WI38 (cell line): Measurements from ENCODE around the gene JDP2.

Experiments used
- H3K4me3 ChIP-seq: 2 replicates; pipeline ENCODE4 v1.5.1; 2011; ENCODE audit warnings: low read depth, mild to moderate bottlenecking, control low read depth, low read length
- TF ChIP-seq, protein P1 (sequence below): IDR thresholded peaks from 2 replicates; pipeline ENCODE4 v1.5.1; 2012; ENCODE audit warnings: low read depth, mild to moderate bottlenecking, control low read depth, low read length

JDP2 gene

DNA sequence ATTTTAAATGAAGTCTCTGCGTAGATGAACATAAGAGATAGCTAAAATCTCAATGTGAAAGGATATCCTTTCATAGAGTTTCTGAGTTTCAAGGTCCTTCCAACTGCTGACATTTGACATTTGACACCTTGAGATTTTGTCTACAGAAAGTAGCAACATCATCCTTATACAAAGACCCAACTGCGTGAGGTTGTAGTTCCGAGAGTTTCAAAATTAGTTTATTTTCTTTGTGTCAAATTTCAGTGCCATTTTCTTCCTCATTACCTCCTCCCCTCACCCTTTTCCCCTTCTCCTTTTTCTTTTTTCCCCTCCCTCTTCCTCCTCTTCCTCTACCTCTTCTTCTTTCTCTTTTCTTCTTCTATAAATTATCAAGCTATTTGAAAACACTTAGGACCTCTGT, 67.6 kb downstream of the JDP2 start:
- TF ChIP-seq, protein P1, sequence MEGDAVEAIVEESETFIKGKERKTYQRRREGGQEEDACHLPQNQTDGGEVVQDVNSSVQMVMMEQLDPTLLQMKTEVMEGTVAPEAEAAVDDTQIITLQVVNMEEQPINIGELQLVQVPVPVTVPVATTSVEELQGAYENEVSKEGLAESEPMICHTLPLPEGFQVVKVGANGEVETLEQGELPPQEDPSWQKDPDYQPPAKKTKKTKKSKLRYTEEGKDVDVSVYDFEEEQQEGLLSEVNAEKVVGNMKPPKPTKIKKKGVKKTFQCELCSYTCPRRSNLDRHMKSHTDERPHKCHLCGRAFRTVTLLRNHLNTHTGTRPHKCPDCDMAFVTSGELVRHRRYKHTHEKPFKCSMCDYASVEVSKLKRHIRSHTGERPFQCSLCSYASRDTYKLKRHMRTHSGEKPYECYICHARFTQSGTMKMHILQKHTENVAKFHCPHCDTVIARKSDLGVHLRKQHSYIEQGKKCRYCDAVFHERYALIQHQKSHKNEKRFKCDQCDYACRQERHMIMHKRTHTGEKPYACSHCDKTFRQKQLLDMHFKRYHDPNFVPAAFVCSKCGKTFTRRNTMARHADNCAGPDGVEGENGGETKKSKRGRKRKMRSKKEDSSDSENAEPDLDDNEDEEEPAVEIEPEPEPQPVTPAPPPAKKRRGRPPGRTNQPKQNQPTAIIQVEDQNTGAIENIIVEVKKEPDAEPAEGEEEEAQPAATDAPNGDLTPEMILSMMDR = no peak
- no peak overlapping the region for H3K4me3 ChIP-seq

DNA sequence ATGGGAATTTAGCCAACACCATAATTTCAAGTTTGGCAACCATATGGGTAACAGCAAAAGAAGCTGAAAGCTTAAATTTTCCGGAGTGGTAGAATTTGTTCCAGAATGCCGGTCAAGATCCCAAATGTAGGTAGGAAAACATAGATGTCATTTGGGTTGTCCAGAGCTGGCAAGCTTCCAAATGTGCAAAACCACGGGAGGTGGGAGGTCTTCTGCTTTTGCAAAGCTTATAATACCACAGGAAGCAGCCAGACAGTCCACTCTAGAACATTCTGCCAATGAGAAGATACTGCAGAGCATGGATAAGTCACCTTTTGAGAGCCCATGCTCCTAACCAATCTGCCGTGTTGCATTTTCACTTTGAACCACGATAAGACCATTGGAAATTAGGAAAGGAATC, 68.1 kb downstream of the JDP2 start:
- no peak overlapping the region for H3K4me3 ChIP-seq
- TF ChIP-seq, protein P1 = no peak

DNA sequence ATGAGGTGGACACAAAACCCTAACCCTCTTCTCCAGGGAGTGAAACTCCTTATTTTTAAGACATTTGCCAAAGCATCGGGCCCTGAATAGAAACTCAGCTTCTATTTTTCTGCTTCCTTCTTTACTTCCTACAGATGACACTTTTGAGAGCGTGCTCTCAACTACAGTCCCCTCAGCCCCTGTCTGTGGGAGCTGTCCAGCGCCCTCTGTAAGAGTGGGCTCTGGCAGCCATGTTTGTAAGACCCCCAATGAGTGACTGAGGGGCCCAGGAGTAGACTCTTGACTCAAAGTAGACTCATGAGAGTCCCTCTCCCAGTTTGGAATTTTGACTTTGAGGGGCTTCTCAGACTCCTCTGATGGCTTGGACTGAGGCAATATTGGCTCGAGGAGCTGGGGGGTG, 68.9 kb downstream of the JDP2 start:
- no peak overlapping the region for H3K4me3 ChIP-seq
- TF ChIP-seq, protein P1 = no peak

DNA sequence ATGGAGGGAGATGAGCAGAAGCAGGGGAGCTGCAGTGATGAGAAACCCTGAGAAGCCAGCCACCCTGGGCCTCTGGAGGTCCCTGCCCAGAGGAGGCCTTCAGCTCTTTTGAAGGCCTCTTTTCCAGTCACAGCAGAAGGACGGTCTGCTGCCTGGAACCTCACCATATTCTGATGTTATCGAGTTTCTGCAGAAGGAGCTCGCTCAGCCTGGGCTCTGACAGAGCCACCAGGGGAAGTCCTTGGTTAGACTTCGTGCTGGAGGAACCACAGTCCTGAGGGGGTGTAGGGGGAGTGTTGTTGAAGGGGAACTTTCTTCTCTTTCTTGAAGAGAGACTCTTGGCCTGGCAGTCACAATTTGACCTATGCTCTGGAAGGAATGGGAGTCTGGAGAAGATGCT, 69.4 kb downstream of the JDP2 start:
- H3K4me3 ChIP-seq = no peak overlapping the region
- TF ChIP-seq, protein P1 = no peak

DNA sequence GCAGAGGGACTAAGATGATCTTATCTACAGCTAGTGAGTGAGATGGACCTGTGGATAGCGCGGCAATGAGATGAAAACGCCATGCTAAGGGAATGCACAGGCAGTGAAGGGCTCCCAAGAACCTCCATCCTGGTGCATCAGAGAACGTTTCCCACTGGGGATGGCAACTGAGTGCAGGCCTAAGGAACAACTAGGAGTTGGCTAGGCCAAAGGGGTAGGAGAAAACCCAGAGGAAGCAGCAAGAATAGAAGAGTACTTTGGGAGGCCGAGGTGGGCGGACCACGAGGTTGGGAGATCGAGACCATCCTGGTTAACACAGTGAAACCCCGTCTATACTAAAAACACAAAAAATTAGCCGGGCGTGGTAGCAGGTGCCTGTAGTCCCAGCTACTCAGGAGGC, 69.9 kb downstream of the JDP2 start:
- TF ChIP-seq, protein P1 = no peak
- no peak overlapping the region for H3K4me3 ChIP-seq

DNA sequence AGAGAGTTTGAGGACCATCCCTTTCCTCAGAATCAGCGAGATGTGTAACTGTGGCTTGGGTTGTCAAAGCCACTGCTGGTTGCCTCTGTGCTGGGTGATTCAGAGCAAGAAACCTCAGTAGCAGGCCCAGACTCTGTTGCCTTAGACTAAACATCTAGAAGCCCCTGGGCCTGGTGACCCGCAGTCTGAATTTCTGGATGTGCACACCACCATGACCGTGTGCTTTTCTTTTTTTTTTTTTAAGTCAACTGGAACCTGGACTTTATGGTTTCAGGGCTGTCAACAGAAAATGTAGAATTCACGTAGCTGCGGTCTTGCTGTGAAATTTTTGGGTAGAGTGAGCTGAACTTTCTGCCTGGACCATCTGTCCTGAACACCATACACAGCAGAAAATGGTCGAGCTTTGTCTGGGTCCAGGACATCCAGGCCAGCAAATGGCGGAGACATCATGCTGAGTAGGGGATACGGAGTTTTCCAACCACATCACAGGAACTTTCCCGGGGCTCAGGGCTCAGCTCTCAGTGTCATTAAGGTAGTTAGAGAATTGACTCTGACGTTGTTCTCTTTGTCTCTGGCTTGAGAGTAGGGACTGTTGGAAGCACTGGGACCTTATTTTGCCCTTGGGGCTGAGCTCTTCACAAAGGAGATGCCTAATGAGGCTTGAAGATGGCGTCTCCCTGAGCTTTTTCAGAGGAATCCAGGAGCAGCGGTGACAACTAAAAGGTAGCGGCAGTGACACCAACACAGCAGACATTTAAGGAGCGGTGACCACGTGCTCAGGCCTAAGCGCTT, 71.5 kb downstream of the JDP2 start:
- TF ChIP-seq, protein P1 = no peak
- no peak overlapping the region for H3K4me3 ChIP-seq

DNA sequence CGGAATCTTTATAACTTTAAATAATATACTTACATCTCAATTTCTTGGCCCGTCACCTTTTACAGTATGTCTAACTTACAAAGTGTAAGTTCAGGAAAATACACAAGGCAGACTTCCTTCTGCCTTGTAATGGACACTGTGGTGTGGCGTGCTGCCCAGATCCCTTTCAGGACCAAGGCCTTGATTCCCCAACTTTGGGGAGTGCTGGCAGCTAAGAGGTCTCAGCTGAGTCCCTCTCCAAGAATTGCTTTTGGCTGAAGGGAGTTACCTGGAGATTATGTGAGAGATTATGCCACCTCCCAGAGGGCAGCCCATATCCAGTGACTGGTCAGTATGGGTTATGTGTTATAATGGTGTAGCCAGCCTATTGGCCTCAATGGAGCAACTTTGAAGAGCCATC, 73.3 kb downstream of the JDP2 start:
- TF ChIP-seq, protein P1 = no peak
- no peak overlapping the region for H3K4me3 ChIP-seq
